Stimulated activated CD8-positive, alpha-beta memory T cell treated with anti-CD3 and anti-CD28 coated beads, Interleukin-4, amount 100 ng/mL, for 24 hours (primary cell): ENCODE results near the gene STX2.
"Not testable (repeated sequence)": the region's sequence is repeated elsewhere in the genome, so short reads cannot be mapped to it uniquely, and the experiment has no call there.

ENCODE experiments used
- DNase-seq: peaks from one replicate; pipeline ENCODE4 v3.0.0-alpha.2; 2020; ENCODE audit warnings: low read depth

Gene STX2

GRCh38 chr12:130870442-130871285, 31.6 kb upstream of the STX2 start:
- peak; percentile 58 for DNase-seq

GRCh38 chr12:130868412-130868811, 29.4 kb upstream of the STX2 start:
- DNase-seq, result no peak

- DNase-seq, result no peak
Measured at GRCh38 chr12:130863298-130863697, 24.2 kb upstream of the STX2 start.

- DNase-seq, result not testable (repeated sequence)
Measured at GRCh38 chr12:130862771-130863170, 23.7 kb upstream of the STX2 start.

- no peak for DNase-seq
Measured at GRCh38 chr12:130862161-130862560, 23.1 kb upstream of the STX2 start.

- no peak for DNase-seq
Measured at GRCh38 chr12:130860311-130860710, 21.3 kb upstream of the STX2 start.

GRCh38 chr12:130859161-130859560, 20.1 kb upstream of the STX2 start:
- no peak for DNase-seq

GRCh38 chr12:130858084-130858483, 19.0 kb upstream of the STX2 start:
- no peak for DNase-seq

- DNase-seq, result no peak
Measured at GRCh38 chr12:130856088-130856487, 17.0 kb upstream of the STX2 start.

GRCh38 chr12:130850418-130851021, 11.5 kb upstream of the STX2 start:
- DNase-seq, result no peak

GRCh38 chr12:130849561-130850417, 10.7 kb upstream of the STX2 start:
- no peak for DNase-seq

- not testable (repeated sequence) for DNase-seq
Measured at GRCh38 chr12:130848785-130849305, 9.8 kb upstream of the STX2 start.

- not testable (repeated sequence) for DNase-seq
Measured at GRCh38 chr12:130848105-130848504, 9.1 kb upstream of the STX2 start.

GRCh38 chr12:130847112-130847511, 8.1 kb upstream of the STX2 start:
- DNase-seq, result no peak

GRCh38 chr12:130846369-130846768, 7.3 kb upstream of the STX2 start:
- DNase-seq, result no peak

GRCh38 chr12:130839770-130840404, 837 bp upstream of the STX2 start:
- no peak for DNase-seq

- DNase-seq, result no peak
Measured at GRCh38 chr12:130838284-130838950, 633 bp downstream of the STX2 start.

- no peak for DNase-seq
Measured at GRCh38 chr12:130835436-130835835, 3.6 kb downstream of the STX2 start.

GRCh38 chr12:130835011-130835410, 4.0 kb downstream of the STX2 start:
- no peak for DNase-seq

GRCh38 chr12:130832561-130833209, 6.4 kb downstream of the STX2 start:
- DNase-seq, result no peak

GRCh38 chr12:130831876-130832405, 7.1 kb downstream of the STX2 start:
- DNase-seq, result no peak
